T-helper 2 cell treated with Interferon-gamma antibody and Interleukin-4, amounts not matched to agents 5 μg/mL and 100 μg/mL, for 36 hours (primary cell): Measurements from ENCODE around the gene SNX19.
"Not testable (repeated sequence)": the region's sequence is repeated elsewhere in the genome, so short reads cannot be mapped to it uniquely, and the experiment has no call there.

ENCODE experiments used
- DNase-seq: peaks from one replicate; pipeline ENCODE4 v3.0.0; 2021; ENCODE audit warnings: low spot score
- H3K27ac Mint-ChIP-seq: one replicate; pipeline ENCODE4 v1.8.0; 2021; ENCODE audit warnings: mild to moderate bottlenecking, mixed read lengths
- H3K27me3 Mint-ChIP-seq: one replicate; pipeline ENCODE4 v1.8.0; 2021; ENCODE audit warnings: low read depth, mixed read lengths
- H3K36me3 Mint-ChIP-seq: one replicate; pipeline ENCODE4 v1.8.0; 2021; ENCODE audit warnings: low read depth, mixed read lengths
- H3K4me1 Mint-ChIP-seq: one replicate; pipeline ENCODE4 v1.8.0; 2021; ENCODE audit warnings: low read depth, mixed read lengths
- H3K4me3 Mint-ChIP-seq: one replicate; pipeline ENCODE4 v1.8.0; 2022; ENCODE audit warnings: mild to moderate bottlenecking, moderate library complexity, mixed read lengths
- H3K9me3 Mint-ChIP-seq: one replicate; pipeline ENCODE4 v1.8.0; 2021; ENCODE audit warnings: mixed read lengths

The SNX19 gene

DNA sequence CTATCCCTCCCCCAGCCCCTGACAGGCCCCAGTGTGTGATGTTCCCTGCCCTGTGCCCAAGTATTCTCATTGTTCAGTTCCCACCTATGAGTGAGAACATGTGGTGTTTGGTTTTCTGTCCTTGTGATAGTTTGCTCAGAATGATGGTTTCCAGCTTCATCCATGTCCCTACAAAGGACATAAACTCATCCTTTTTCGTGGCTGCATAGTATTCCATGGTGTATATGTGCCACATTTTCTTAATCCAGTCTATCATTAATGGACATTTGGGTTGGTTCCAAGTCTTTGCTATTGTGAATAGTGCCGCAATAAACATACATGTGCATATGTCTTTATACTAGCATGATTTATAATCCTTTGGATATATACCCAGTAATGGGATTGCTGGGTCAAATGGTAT lies 60.6 kb downstream of the SNX19 start:
- H3K9me3 Mint-ChIP-seq, H3K27me3 Mint-ChIP-seq: not testable (repeated sequence)

DNA sequence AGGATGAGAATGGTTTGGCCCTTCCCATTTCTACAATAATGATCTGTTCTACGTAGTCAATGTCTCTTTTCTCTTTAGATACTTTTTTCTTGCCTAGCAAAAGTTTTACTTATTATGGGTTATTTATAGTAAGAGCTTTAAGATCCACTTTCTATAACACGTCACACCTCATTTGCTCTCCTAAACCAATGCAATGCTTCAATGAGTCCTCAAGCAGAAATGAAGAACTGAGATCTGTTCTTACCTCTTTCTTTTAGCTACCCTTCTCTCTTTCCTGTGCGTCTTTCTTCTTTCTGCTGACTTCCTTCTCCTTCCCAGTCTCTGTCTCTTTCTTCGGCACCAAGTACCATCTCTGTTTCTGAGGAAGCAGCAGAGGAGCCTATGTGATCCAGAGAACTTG lies 61.8 kb downstream of the SNX19 start:
- no peak for DNase-seq
- H3K4me1 Mint-ChIP-seq = no peaks in the 10 kb centered on the region
- H3K27me3 Mint-ChIP-seq = peaks cover 4% of the 10 kb centered on the region
- no peaks in the 10 kb centered on the region for H3K9me3 Mint-ChIP-seq
- no peak overlapping the region for H3K4me3 Mint-ChIP-seq
- no peak overlapping the region for H3K27ac Mint-ChIP-seq
- no peaks in the 10 kb centered on the region for H3K36me3 Mint-ChIP-seq

More for the DNA sequence above, 60.6 kb downstream of the SNX19 start:
- not testable (repeated sequence) for H3K36me3 Mint-ChIP-seq, DNase-seq, H3K4me3 Mint-ChIP-seq, H3K4me1 Mint-ChIP-seq, H3K27ac Mint-ChIP-seq

DNA sequence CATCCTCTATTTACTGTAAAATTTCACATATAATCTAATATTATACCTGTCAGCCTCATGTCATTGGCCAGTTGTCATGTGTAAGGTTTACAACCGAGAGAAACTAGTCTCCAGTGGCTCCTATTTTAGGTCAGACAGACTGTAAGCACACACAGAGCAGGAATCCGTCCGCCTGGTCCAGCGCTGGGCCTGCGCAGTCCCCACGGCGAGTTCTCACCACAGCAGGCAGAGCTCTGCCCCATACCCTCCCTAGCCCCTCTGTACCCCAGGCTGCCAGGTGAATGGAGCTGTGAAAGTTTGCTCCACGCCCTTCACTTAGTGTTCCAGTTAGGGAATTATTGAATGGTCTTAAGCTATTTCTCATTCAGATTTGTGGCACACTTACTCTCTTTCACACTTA lies 63.7 kb downstream of the SNX19 start:
- peaks cover 1% of the 10 kb centered on the region for H3K4me1 Mint-ChIP-seq
- no peak for DNase-seq
- H3K9me3 Mint-ChIP-seq = no peaks in the 10 kb centered on the region
- H3K27ac Mint-ChIP-seq = no peak overlapping the region
- no peak overlapping the region for H3K4me3 Mint-ChIP-seq
- no peaks in the 10 kb centered on the region for H3K36me3 Mint-ChIP-seq
- peaks cover 4% of the 10 kb centered on the region for H3K27me3 Mint-ChIP-seq

DNA sequence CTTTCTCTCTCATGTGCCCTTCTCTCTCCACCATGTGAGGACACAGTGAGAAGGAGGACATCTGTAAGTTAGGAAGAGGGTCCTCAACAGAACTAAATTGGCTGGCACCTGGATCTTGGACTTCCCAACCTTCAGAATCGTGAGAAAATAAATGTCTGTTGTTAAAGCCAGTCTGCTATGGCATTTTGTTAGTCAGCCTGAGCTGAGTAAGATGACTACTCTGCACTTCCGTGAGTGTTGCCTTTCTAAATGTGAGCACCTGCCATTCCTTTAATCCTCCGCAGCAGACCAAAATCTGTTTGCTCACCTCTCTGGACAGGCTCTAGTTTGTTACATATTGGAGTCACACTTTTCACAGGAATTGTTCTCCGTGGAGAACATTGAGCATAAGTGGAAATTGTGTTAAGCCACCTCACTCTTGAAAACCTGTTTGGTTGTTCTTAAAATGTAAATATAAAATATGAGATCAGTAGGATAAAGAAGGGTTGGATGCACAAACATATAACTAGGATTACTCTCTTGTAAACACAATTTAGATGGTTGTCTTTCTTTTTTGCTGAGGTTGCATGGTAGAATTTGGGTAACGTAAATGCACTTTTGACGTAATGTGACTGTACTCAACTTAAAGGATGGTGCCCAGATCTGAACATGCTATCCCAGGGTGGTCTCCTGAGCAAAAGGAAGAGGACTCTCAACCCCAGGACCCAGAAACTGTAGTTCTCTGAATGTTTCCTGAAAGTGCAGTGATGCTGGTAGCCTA lies 65.9 kb downstream of the SNX19 start:
- no peak for DNase-seq
- Mint-ChIP-seq H3K4me3 (no peak overlapping the region), H3K27me3 (peaks cover 4% of the 10 kb centered on the region), H3K27ac (no peak overlapping the region), H3K9me3 (no peaks in the 10 kb centered on the region), H3K4me1 (peaks cover 1% of the 10 kb centered on the region), H3K36me3 (no peaks in the 10 kb centered on the region)

DNA sequence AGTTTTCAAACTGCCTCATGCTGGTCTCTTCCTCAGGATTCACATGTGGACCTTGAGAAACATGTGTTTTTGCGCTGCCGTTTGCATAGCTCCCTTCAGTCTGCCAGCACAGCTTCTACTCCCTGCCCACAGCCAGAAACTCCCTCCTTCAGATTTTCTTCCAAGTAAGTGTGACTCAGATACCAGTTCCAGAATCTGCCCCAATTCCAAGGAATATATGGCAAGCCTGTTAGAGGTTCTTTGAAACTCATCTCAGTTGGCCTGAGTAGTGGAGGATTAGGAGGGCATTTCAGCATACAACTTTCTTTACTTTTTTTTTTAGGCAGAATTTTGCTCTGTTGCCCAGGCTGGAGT lies 67.1 kb downstream of the SNX19 start:
- no peak overlapping the region for H3K4me3 Mint-ChIP-seq
- peaks cover 1% of the 10 kb centered on the region for H3K4me1 Mint-ChIP-seq
- H3K27me3 Mint-ChIP-seq = peaks cover 3% of the 10 kb centered on the region
- no peaks in the 10 kb centered on the region for H3K36me3 Mint-ChIP-seq
- H3K27ac Mint-ChIP-seq = no peak overlapping the region
- H3K9me3 Mint-ChIP-seq = no peaks in the 10 kb centered on the region
- no peak for DNase-seq

DNA sequence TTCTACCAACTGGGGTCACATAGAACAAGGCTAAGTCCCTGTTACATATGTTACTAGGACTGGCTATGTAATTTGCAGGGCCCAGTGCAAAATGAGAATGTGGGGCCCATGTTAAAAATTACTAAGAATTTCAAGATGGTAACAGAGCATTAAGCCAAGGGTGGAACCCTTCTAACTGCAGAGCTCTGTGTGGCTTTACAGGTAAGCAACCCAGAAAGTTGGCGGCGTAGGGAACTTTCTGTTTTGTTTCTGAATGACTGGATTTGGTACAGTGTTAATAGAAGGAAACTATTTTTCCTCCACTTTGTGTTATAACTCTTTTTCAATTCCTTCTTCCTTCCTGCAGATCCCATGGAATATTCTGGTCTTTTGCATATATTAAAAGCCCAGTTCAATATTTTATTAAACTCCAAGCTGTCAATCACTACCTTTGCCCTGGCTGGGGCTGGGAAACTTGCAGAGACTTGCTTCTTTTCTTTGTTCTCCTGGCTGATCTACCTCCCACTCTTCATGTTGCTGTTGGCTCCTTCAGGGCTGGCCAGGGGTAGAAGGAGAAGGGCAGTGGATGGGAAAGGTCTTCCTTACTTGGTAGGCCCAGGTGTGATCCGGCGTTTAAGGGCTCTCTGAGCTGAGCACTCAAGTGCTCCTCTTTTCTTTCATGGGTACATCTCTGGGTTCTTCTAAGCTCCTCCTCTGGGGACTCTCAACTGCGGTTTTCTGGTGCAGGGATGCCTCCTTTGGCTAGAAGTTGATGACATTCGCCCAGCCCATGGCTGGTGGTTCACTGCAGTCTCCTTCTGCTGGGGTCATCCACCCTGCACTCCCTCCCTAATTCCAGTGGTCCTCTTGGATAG lies 67.7 kb downstream of the SNX19 start:
- Mint-ChIP-seq H3K9me3 (no peaks in the 10 kb centered on the region), H3K36me3 (no peaks in the 10 kb centered on the region), H3K27me3 (no peaks in the 10 kb centered on the region), H3K27ac (no peak overlapping the region), H3K4me3 (no peak overlapping the region), H3K4me1 (peaks cover 1% of the 10 kb centered on the region)
- DNase-seq = no peak

DNA sequence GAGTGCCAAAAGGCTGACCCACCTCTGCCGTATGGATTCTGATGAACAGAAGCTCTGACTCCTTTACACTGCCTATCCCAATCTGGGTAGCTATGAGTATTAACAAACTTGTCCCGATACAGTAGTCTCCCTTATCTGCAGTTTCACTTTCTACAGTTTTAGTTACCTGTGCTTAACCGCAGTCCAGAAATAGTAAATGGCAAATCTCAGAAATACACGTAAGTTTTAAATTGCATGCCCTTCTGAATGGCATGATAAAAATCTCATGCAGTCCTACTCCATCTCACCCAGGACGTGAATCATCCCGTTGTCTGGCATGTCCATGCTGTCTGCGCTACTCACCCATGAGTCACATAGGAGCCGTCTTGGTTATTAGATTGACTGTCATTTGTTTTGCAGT lies 68.8 kb downstream of the SNX19 start:
- H3K9me3 Mint-ChIP-seq = no peaks in the 10 kb centered on the region
- no peak for DNase-seq
- no peak overlapping the region for H3K27ac Mint-ChIP-seq
- peaks cover 1% of the 10 kb centered on the region for H3K4me1 Mint-ChIP-seq
- no peaks in the 10 kb centered on the region for H3K36me3 Mint-ChIP-seq
- H3K27me3 Mint-ChIP-seq = no peaks in the 10 kb centered on the region
- H3K4me3 Mint-ChIP-seq = no peak overlapping the region

DNA sequence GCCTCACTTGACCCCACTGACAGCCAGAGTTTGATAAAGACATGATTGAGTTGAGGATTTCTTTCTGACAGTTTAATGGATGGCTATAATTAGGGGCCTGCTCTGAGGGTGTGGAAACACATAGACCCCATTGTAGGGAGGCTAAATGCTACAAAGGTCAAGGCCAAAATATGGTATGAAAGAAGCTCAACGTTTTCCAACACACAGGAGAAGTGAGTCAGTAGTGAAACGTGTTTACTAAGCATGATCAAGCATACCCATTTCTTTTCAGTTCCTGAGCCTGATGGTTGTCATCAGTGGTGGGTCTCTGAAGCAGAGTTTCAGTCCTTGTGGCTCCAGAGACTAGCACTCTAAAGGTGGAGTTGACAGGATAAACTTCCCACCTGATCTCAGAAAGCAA lies 69.7 kb downstream of the SNX19 start:
- no peak for DNase-seq
- Mint-ChIP-seq H3K9me3 (no peaks in the 10 kb centered on the region), H3K36me3 (no peaks in the 10 kb centered on the region), H3K27ac (no peak overlapping the region), H3K4me3 (no peak overlapping the region), H3K4me1 (peaks cover 1% of the 10 kb centered on the region), H3K27me3 (no peaks in the 10 kb centered on the region)

DNA sequence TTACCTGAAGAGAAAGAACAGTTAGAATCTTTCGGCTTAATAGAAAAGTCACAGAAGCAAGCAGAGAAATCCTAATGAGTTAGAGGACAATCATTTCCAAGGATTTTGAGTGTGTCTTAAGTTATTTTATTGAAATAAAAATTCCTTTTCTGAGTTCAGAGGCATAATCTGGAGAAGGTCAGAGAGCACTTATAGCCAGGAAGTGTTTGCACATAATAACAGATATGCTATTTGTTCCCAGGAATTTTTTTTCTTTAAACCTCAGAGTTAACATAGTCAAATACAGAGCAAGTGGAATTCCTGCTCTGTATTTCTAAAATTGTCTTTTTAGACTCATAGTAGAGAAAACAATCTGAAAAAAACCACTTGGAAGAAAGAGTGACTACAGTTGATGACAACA lies 74.3 kb downstream of the SNX19 start:
- Mint-ChIP-seq H3K9me3 (peaks cover 12% of the 10 kb centered on the region), H3K27ac (no peak overlapping the region), H3K27me3 (peaks cover 11% of the 10 kb centered on the region), H3K36me3 (no peaks in the 10 kb centered on the region), H3K4me3 (no peak overlapping the region), H3K4me1 (no peaks in the 10 kb centered on the region)
- no peak for DNase-seq

DNA sequence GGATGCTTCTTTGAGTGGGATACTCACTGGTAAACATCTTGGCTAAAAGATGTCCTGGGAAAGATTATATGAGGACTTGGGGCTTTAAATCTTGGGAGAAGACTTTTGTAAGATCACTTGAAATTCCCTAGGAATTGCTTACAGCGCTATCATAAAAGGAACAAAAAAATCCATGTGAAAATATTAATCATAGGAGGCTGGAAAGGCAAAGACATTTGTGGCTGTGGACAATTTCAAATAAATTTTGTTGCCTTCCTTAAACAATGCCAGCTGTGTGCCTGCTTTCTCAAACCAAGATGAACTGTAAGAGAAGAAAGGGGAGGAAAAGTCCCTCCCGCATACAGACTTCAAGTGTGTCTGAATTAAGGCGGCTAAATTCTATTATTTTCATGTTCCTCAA lies 75.6 kb downstream of the SNX19 start:
- H3K9me3 Mint-ChIP-seq = peaks cover 14% of the 10 kb centered on the region
- no peaks in the 10 kb centered on the region for H3K36me3 Mint-ChIP-seq
- no peak overlapping the region for H3K4me3 Mint-ChIP-seq
- H3K27me3 Mint-ChIP-seq = peaks cover 18% of the 10 kb centered on the region
- H3K4me1 Mint-ChIP-seq = no peaks in the 10 kb centered on the region
- no peak for DNase-seq
- H3K27ac Mint-ChIP-seq = no peak overlapping the region

DNA sequence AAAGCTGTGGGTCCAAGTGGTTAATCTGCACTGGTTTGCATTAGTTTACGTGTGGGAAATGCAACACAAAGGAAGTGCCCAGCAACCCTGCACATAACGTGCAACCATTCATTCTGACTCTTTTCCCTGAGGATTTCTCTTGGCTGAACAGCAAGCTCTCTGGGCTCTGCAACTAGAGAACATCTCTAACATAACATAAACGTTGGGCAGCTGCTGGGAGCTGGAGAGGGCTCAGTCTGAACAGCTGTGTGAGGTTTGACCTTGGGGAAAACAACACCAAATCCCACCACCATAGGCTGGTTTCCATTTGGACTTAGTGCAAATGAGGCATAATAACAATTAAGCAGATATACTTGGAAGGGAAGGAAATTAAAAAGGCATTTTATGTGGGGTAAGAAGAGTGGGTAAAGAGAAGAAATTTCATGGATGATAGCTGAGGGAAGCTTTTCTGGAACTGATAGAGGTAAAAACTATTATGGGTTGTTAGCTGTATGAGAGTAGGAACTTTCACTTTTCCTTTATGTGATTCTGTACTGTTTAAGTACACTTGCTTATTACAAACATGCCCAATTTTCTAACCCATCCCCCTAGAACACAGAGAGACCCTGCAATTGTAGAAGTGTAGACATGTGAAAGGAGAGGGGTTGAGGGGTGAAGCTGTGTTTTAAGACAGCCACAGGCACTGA lies 76.2 kb downstream of the SNX19 start:
- H3K27ac Mint-ChIP-seq = no peak overlapping the region
- H3K9me3 Mint-ChIP-seq = peaks cover 14% of the 10 kb centered on the region
- peaks cover 20% of the 10 kb centered on the region for H3K27me3 Mint-ChIP-seq
- H3K36me3 Mint-ChIP-seq = no peaks in the 10 kb centered on the region
- no peak for DNase-seq
- no peaks in the 10 kb centered on the region for H3K4me1 Mint-ChIP-seq
- no peak overlapping the region for H3K4me3 Mint-ChIP-seq

DNA sequence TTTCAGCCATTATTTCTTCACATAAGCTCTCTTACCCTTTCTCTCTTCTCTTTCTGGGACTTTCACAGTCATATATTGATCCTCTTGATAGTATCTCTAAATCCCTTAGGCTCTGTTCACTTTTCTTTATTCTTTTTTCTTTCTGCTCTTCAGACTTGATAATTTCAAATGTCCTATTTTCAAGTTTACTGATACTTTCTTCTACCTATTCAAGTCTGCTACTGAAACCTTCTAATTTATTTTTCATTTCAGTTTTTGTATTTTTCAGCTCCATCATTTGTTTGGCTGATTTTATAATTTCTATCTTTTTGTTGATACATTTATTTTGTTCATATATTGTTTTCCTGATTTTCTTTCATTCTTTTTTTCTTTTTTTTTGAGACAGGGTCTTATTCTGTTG lies 79.1 kb downstream of the SNX19 start:
- no peaks in the 10 kb centered on the region for H3K4me1 Mint-ChIP-seq
- H3K4me3 Mint-ChIP-seq = no peak overlapping the region
- H3K27ac Mint-ChIP-seq = no peak overlapping the region
- H3K27me3 Mint-ChIP-seq = peaks cover 26% of the 10 kb centered on the region
- H3K9me3 Mint-ChIP-seq = peaks cover 14% of the 10 kb centered on the region
- no peak for DNase-seq
- no peaks in the 10 kb centered on the region for H3K36me3 Mint-ChIP-seq

DNA sequence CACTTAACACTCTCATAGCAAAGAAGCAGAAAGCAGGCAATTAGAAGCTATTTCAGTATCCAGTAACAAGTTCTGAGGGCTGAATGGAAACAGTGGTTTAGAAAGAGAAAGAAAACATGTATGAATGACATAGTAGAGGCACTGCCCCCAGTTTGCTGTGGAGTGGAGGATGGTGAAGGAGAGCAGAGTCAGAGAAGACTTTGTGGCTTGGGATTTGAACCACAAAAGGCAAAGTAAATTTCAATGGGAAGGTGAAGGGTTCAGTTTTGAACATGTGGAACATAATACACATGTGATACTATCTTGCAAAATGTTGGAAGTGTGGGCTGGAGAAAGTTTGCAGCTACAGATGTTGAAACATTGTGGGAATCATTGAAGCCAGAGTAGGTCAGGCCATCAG lies 81.4 kb downstream of the SNX19 start:
- Mint-ChIP-seq H3K4me3 (no peak overlapping the region), H3K9me3 (peaks cover 14% of the 10 kb centered on the region), H3K4me1 (no peaks in the 10 kb centered on the region), H3K27me3 (peaks cover 23% of the 10 kb centered on the region), H3K27ac (no peak overlapping the region), H3K36me3 (no peaks in the 10 kb centered on the region)
- no peak for DNase-seq
